ENCODE measurements around the gene AFAP1. TPM values are rescaled to one million over a fixed set of nuclear protein-coding genes. Genes with fewer than 3 reads are reported as not detected.

Gene AFAP1
- total RNA-seq, 2 donors from 2014 or later = 9.6 to 35.3 TPM

GRCh38 chr4:7854697-7855370 is 84.8 kb downstream of the AFAP1 start:
- Histone ChIP-seq H3K36me3 (replicated peaks in 1 of 2; ENCODE audit: insufficient read depth in 1 of 2, low read depth in 2 of 2) (no peaks in the 10 kb centered on the region), H3K4me3 (no peak overlapping the region), H3K27me3 (no peaks in the 10 kb centered on the region), H3K27ac (no peak overlapping the region), H3K9me3 (no peaks in the 10 kb centered on the region), H3K4me1 (peaks cover 6% of the 10 kb centered on the region)
- no peak for DNase-seq
- ATAC-seq = no peak
- 79 to 80% methylated on average over 9 of the region's 9 CpGs for WGBS, 2 donors
- TF ChIP-seq CTCF (IDR thresholded peaks at IDR 0.05) = no peak
- TF ChIP-seq POLR2A (IDR thresholded peaks at IDR 0.05) = no peak
- intact Hi-C loops (cut with DNase I) = no loop called here

- TF ChIP-seq POLR2A (IDR thresholded peaks at IDR 0.05) = no peak
- TF ChIP-seq CTCF (IDR thresholded peaks at IDR 0.05) = no peak
- Histone ChIP-seq H3K4me3 (no peak overlapping the region), H3K9me3 (no peaks in the 10 kb centered on the region), H3K27me3 (no peaks in the 10 kb centered on the region), H3K36me3 (replicated peaks in 1 of 2; ENCODE audit: insufficient read depth in 1 of 2, low read depth in 2 of 2) (no peaks in the 10 kb centered on the region), H3K4me1 (peaks cover 6% of the 10 kb centered on the region), H3K27ac (no peak overlapping the region)
- 74 to 77% methylated on average over 9 of the region's 9 CpGs for WGBS, 2 donors
- intact Hi-C loops (cut with DNase I) = no loop called here
- DNase-seq (no peak), ATAC-seq (no peak)
Measured at GRCh38 chr4:7854216-7854615, 85.4 kb downstream of the AFAP1 start.

DNA sequence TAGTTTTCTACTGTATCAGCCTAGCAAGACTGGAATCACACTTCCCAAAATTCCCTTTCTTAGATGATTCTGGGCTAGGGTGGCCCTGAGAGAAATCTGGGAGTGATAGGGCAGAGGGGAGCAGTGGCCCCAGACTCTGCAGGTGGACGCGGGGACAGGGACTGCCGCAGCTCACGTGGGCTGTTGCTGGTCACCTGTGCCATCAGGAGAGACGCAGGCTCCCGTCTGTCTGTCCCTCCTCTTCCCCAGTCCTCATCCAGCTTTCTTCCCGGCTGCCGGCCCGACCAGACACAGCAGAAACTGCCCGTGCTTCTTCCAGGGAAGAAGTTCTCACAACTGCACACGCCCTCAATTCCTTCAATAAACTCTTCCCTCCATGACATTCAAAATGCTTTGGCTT is 86.4 kb downstream of the AFAP1 start:
- Histone ChIP-seq H3K36me3 (replicated peaks in 1 of 2; ENCODE audit: insufficient read depth in 1 of 2, low read depth in 2 of 2) (no peaks in the 10 kb centered on the region), H3K9me3 (no peaks in the 10 kb centered on the region), H3K27me3 (no peaks in the 10 kb centered on the region), H3K4me1 (peaks cover 6% of the 10 kb centered on the region), H3K4me3 (no peak overlapping the region), H3K27ac (peak overlapping the region in 3 of 4 donors; percentile 30 to 75 (median 66))
- TF ChIP-seq CTCF (IDR thresholded peaks at IDR 0.05) (no peak), POLR2A (IDR thresholded peaks at IDR 0.05) (no peak)
- 89 to 96% methylated on average over 11 of the region's 11 CpGs for WGBS, 2 donors
- intact Hi-C loops (cut with DNase I) = no loop called here
- DNase-seq = no peak
- ATAC-seq = peak; percentile 22

DNA sequence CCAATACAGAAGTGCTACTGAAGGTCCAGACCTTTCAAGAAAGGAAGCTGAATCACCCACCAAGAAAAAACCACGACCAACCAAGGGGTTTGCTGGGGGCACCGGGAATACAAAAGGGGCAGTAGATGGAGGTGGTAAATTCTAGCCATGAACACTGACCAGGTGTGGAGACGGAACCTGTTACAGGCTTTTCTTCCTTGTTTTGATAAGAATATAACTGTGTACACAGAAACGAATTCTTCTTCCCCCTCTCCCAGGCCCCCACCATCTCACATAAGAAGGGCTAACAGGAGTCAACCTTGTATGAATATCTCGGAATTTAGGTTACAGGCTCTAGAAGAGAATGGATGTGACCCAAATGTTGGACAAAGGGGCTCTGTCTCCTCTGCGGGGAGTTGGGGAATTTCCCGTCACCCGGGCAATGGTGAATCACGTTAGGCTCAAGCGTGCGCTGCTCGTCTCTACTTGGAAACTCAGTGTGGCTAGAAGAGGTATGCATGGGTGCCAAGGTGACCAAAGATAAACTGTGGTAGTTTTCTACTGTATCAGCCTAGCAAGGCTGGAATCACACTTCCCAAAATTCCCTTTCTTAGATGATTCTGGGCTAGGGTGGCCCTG is 87.0 kb downstream of the AFAP1 start:
- 70 to 72% methylated on average over 12 of the region's 12 CpGs for WGBS, 2 donors
- Histone ChIP-seq H3K4me3 (no peak overlapping the region), H3K4me1 (peaks cover 6% of the 10 kb centered on the region), H3K27ac (peak overlapping the region in 3 of 4 donors; percentile 30 to 75 (median 66)), H3K9me3 (no peaks in the 10 kb centered on the region), H3K27me3 (no peaks in the 10 kb centered on the region), H3K36me3 (replicated peaks in 1 of 2; ENCODE audit: insufficient read depth in 1 of 2, low read depth in 2 of 2) (no peaks in the 10 kb centered on the region)
- TF ChIP-seq CTCF (IDR thresholded peaks at IDR 0.05) (no peak), POLR2A (IDR thresholded peaks at IDR 0.05) (no peak)
- peak; percentile 32 to 57 (median 40) for DNase-seq
- ATAC-seq = peak; percentile 84
- intact Hi-C loops (cut with DNase I) = no loop called here

DNA sequence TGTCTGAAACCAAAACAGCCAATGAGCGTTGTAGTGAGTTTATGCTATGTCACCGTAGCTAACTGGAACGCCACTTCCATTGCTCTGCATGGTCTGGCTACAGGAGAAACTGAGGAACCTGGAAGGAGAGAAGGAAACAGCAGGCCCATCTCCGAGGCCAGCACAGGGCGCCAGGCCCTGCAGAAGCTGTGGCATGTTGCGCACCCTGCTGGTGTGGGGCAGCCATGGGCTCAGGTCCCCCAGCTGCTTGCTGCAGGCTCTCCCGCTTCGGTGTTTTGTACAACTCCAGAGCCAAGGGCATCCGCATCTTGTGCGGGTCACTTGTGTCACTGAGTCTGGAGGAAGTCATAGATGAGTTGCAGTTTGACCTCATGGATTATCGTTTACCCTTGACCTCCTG is 89.2 kb downstream of the AFAP1 start:
- TF ChIP-seq POLR2A (IDR thresholded peaks at IDR 0.05) = no peak
- no peak for TF ChIP-seq CTCF (IDR thresholded peaks at IDR 0.05)
- no peak for DNase-seq
- Histone ChIP-seq H3K27me3 (no peaks in the 10 kb centered on the region), H3K9me3 (no peaks in the 10 kb centered on the region), H3K4me1 (peaks cover 6% of the 10 kb centered on the region), H3K4me3 (no peak overlapping the region), H3K27ac (no peak overlapping the region), H3K36me3 (replicated peaks in 1 of 2; ENCODE audit: insufficient read depth in 1 of 2, low read depth in 2 of 2) (no peaks in the 10 kb centered on the region)
- intact Hi-C loops (cut with DNase I) = no loop called here
- WGBS, 2 donors = 92 to 93% methylated on average over 5 to 11 of the region's 11 CpGs
- ATAC-seq = no peak
